Measurements from ENCODE around the gene CDX1.

The CDX1 gene

GRCh38 chr5:150146862-150147601, 19.5 kb upstream of the CDX1 start:
- DNase-seq, result no peak

DNA sequence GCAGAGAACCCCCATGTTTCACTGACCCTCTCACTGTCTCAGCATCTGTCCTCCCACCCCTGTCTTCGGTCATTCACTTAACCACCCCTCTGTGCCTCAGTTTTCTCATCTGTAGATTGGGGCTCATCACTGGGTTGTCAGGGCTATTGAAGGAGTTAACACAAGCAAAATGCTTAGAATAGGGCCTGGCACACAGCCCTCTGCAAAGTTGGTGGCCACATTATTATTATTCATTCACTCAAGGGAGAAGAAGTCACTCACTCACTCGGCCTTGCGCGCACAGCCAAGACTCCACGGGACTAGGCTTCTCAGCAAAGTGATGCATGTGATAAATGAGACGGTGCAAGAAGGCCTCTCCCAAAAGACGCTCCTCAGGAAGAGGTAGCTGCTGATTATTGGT, 18.9 kb upstream of the CDX1 start:
- no peak for DNase-seq

- DNase-seq, result no peak
Measured at GRCh38 chr5:150148117-150148927, 18.3 kb upstream of the CDX1 start.

GRCh38 chr5:150149618-150150017, 17.0 kb upstream of the CDX1 start:
- DNase-seq, result no peak

GRCh38 chr5:150152636-150153462, 13.7 kb upstream of the CDX1 start:
- DNase-seq, result no peak

- DNase-seq, result no peak
Measured at GRCh38 chr5:150153483-150153882, 13.1 kb upstream of the CDX1 start.

- DNase-seq, result no peak
Measured at GRCh38 chr5:150153957-150154617, 12.5 kb upstream of the CDX1 start.

- no peak for DNase-seq
Measured at GRCh38 chr5:150154618-150155128, 11.9 kb upstream of the CDX1 start.

- no peak for DNase-seq
Measured at GRCh38 chr5:150155258-150156026, 11.1 kb upstream of the CDX1 start, which contains the start of gene PDGFRB. TSS of gene PDGFRB (minus strand) at chr5:150155845. CDS start at chr5:150137047, 18,798 bp downstream.

DNA sequence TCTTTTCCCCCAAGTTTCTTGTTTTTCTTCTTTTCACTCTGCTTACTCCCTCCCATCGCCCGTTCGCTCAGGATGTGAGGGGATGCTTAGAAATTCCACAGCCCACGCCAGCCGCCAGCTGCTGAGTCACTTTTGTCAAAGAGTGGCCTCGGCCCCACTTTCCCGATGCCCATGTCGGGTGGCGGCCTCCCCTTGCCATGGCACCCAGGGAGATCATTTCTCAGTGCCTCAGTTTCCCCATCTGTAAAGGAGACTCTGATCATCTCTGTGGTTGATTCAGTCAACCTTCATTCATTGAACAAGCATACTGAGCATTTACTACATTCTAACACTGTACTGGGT, 10.6 kb upstream of the CDX1 start:
- DNase-seq, result no peak

GRCh38 chr5:150156540-150156939, 10.0 kb upstream of the CDX1 start:
- DNase-seq, result no peak

- DNase-seq, result no peak
Measured at GRCh38 chr5:150157168-150157567, 9.4 kb upstream of the CDX1 start.

GRCh38 chr5:150158170-150158949, 8.2 kb upstream of the CDX1 start:
- no peak for DNase-seq

DNA sequence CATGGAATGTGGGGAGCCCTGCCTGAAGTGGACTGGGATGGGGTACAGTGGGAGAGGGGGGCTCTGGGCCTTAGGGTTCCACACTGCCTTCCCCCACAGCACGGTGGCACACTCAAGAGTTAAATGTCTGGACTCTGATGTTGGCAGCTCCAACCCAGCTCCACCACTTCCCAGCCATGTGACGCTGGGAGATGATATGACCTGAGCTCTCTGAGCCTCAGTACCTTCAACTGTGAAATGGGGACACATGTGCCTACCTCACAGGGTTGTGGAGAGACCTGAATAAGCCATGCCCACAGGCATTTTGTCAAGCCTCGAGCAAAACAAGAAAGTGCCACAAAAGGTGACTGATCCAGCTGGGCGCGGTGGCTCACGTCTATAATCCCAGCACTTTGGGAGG, 7.5 kb upstream of the CDX1 start:
- no peak for DNase-seq

GRCh38 chr5:150159741-150160179, 6.8 kb upstream of the CDX1 start:
- DNase-seq, result no peak

GRCh38 chr5:150160448-150161081, 6.0 kb upstream of the CDX1 start:
- no peak for DNase-seq

DNA sequence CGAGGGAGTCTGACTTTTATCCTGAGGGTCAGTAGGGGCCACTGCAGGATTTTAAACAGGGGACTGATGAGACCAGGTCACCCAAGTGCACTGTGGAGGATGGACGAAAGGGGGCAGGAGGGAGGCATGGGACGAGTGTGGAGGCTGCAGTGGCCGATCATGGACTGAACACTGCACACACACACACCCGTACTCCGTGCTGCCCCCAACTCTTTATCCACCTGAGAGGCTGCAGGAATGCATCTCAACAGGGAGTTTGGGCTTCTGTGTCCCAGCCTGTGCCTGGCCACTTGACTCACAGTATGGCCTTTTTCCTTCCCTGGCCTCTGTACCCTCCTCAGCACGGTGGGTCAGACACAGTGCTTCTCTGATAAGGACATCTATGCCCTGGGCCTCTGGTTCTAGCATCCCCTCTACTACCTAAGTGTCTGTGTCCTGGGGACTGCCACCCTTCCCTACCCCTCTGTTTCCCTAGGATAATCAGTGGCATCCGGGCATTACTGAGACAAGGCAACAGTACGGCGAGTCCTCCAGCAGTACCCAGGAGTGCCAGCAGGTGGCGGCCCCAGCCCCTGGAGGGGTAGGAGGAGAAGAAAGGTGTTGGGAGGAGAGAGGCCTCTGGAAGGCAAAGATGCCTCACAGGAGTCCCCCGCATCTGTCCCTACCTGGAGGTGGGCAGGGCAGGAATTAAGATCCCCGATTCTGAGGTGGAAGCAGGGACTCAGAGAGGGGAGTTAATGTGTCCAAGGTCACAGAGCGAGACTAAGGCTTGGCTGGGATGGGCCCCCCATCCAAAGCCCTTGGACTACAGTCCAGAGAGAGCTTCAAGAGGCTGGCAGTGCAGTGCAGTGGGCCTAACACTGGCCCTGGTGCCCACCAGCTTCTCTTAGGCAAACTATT, 5.1 kb upstream of the CDX1 start:
- DNase-seq, result peak; percentile 22

DNA sequence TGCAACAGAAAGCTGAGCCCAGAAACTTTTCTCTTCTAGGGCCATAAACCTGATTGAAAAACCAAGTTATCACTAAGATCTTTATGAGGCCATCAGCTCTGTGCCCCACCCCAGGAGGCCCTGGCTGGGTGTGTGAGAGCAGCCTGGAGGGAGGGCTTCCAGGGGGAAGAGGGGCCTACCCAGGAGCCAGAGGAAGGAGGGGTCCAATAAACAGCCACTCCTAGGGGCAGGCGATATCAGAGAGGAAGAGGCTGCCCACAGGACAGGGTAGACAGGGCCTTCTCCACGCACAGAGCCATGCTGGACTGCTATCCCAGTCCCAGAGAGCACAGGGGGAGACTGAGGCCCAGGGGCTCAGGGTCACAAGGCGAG, 4.5 kb upstream of the CDX1 start:
- DNase-seq, result no peak

DNA sequence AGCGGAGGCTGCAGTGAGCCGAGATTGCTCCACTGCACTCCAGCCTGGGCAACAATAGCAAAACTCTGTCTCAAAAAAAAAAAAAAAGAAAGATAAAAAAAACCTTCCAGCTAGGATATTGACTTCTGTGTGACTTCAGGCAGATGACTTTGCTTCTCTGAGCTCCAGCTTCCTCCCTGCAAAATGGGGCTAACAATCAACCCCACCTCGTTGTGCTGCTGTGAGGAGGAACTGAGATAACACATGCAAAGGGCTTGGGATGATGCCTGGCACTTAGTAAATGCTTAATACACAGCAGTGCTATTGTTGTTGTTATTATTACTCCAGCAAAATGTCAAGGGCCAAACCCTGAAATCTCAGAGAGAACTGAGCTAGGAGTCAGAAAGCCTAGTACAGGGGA, 3.5 kb upstream of the CDX1 start:
- DNase-seq, result no peak

Data from NCI-H1105 (cell line).